NCI-H187 treated with DMSO at 0.1 percent for 48 hours (cell line): ENCODE measurements around the gene HOXA6.

ENCODE experiments used
- DNase-seq: peaks from one replicate; lab custom pipeline; 2025; lab: John Stamatoyannopoulos, UW

HOXA6 gene

DNA sequence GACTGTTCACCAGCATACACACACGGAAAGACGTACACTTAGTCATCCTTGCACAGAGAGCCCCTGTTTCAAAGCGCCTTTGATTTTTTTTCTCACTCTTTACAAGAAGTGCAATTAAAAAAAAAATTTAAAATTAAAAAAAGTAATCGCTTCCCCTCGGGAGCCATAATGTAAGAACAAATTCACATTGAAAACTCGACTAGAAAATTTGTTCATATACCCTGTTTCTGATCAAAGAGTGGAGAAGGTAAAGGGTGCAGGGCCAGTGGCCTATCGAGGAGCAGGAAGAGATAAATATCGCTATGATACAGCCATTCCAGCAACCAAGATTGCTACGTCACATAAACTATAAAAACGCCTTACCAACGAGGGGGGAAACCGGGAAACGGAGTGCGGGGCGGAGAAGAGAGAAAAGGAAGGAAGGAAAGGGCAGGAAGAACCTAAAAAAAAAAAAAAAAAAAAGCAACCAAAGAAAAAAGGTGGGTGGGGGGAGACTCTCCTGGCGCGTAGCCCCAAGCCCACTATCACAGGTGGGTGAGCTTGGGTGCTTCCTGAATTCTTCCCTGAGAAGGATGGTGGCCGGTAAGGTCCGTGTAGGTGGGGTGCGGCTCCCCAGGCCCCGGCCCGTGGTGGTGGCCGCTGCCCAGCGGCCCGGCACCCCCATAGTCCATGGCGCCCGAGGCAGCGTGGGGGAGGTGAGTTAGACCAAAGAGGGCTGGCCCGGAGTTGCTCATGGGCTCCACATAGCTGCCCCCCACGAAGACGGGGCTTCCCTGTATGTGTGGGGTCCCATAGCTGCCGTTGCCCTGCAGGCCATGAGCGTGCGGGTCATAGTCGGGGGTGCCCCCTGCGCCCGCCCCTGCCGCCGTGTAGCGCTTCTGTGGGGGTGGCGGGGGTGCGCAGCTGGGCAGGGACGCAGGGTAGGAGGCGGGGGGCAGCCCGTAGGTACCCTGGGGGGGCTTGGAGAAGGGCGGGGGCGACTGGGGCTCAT is 39.9 kb downstream of the HOXA6 start:
- DNase-seq: no peak

DNA sequence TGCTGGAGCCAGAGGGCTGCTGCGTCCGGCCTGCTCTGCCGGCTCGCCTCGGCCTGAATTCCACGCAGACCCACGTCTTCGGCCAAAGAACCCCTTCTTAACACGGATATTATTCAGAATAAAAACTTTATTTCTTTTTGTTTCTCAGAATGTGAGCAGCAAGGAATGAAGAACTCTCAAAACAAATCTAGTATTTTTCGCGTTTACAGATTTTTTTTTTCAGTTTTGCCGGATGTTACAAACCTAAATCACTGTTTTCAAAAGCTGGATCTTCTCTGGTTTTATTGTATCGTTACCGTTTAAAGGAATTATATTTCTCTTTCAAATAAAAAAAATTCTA is 40.7 kb downstream of the HOXA6 start:
- no peak for DNase-seq

DNA sequence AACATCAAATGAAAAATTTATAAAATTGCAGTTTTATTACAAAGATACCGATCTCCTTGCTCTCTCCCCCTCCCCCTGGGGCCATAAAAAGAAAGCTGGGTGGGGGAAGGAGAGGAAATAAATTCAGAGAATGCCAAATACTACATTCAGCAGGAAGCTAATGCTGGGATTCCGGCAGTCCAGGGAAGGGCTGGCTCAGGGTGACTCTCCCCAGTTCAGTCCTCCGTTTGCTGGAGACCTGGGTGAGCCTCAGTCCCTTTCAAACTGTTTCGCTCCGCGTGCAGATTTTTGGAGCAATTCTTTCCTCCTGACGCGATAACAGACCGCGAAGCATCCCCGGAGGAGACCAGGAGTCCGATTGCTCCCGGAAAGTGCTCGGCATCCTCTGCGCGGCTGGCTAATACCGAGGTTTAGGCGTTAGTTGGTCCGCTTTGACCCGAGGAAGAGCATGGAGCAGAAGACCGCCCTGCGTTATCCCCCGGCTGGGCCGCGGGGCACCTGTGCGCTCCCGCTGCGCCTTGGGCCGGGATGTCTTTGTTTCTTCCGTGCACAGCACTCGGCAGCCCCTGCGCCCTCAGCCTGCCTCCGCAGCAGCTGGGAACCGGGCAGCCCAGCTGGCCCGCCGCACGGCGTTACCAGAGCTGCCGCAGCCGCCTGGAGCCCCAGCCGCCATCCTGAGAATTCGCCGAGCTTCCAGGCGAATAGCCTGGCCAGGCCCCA is 41.2 kb downstream of the HOXA6 start:
- no peak for DNase-seq

DNA sequence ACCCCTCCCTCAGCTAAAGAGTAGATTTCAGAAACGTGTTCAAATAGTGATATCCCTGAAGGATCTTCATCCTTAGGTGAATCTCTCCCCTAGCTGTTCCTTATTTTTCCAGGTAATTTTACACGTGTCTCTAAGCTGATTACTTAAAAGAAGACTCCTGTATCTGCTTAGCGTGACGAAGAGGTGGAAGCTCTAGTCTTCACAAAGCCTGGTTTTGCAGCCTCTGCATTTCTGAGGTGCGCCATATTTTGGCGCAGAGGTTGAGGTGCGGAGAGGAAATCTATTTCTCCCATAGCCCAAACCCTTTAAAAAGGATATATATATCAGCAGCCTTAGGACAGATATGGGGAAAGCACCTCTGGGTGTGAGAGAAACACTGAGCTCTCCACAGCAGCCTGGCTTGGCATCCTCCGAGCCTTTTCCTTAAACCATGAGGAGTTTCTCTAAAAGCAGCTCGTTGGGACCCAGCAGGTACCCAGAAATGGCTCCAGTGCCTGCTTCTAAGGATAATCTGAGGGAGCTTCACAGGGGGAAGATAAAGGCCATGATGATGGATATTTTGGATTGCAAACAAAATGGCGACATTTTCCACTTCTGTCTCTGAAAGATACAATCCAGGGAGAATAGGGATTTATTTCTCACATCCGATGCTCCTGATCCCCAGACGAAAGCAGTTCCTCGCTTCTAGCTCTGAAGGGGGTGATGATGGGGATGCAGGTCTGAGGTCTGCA is 42.1 kb downstream of the HOXA6 start:
- DNase-seq: no peak

DNA sequence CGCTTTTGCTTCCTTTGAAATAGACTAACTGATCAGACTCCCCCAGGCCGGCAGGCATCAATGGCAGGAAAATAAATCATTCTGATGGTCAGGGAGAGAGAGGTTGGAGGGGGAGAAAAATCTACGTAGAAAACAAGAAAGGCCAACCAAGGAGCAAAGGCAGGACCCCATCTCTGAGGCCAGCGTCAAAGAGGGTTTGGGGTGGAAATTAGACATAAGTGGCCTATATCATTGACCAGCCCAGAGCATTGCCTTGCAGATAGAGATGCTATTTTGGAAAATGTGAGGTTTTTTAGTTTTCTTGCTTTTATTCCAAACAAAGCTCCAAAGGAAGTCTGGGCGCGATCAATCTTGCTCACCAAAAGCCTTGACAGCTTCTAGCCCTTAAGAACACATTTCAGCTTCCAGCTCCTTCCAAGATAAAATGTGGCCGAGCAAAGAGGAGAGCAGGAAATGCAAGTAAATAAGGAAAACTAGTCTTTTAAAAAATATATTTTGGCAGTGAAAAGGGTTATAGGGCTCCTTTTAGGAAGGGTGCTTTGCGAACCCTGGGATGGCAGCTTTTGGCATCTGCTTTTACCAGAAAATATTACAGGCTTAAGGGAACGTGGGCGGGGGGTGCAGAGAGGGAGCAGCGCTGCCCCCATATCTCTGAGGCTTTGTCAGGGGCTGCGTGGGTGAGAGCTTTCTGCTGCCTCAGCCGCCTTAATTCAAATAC is 43.1 kb downstream of the HOXA6 start:
- no peak for DNase-seq

DNA sequence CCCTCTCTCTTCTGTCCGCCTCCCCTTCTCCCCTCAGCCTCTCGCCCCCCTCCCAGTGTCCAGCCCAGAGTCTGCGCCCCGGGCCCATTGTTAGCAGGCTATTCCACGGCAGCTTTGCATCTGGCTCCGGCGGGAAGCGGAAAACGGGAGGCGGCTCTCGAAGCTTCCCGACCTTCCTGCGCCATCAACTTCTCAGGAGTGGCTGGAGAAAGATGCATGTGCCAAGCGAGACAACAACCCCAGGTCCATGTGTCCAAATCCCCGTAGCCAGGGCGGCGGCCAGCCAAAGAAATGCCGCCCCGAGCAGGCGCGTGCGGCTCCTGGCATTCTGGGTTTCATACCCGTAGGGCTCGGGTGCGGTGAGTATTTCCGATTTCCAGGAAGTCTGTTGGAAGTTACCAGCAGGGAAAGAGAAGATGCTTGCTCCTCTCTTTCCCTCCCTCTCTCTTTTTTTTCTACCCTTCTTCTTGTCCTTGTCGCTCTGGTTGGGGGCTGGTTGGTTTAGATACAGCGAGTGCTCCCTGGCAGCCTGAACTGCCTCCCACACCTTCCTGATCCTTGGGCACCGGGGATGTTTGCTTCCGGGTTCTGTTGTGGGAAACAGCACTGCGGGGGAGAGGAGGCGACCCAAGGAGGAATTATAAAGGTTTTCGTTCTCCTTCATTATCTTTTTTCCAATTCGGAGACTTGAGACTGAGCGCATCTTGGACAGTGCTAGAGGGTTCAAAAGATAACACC is 43.9 kb downstream of the HOXA6 start:
- DNase-seq: no peak

DNA sequence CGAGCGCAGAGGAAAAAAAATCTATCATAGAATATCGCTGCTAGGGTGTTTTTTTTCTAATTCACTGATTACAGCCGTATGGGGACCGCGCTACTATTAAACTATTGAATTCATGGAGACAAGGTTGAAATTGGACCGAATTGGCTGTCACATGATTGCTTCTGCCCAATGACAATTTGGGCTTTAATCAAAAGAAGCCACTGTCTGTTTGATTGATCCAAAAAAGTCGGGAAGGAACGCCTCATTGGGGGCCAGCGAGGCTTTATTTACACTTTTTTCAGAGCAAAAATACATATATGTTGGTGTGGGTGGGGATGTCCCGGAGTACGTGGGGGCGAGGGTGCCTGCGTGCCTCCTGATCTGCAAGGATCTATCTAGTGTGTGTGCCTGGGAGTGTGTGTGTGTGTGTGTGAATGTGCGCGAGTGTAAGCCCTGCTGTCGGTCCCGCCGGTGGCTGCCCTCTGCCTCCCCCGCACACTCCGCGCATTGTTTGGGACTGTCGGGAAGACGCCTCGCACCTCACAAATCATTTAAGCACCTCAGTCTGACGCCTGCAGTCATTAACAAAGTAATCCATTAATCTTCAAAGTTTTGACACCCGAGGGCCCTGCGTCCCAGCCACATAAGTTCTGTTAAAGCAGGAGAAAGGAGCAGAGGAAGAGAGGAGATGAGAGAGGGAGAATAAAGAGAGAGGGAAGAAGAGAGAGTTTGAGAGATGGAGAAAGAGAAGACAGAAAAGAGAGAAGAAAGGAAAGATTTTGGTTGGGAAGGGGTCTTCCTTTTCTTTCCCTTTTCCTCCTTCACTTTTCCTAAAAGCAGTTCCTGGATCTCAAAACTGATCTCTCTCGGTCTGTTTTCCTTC is 44.8 kb downstream of the HOXA6 start, which contains the start of gene HOXA2:
TSS of gene HOXA2 (minus strand) at position 103 of the 862 bp plus-strand sequence. CDS start 183 bp downstream, outside the sequence.
- DNase-seq: no peak

DNA sequence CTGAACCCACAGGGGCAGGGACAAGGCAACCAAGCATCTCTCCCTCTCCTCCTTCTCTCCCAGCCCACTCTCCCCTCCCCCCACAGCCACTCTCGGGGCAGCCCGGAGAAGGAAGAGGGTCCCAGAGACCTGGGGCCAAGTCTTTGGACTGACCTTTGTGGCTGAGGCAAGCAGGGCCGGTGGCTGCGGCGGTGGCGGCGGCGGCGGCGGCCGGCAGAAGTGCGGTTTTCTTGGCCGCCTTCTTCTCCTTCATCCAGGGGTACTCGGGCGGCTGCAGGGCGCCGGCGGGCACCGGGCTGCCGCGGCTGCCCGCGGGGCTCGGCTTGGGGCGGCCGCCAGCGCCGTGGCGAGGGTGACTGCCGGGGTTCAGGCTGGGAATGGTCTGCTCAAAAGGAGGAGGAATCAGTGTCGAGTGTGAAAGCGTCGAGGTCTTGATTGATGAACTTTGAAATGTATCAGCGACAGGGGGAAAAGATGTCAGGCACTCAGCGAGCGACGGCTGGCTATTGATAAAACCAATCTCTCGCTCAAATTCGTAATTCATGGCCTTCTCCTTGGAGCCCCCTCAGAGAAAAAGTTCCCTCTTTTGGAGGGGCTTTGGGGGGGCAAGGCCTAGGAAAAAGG is 45.5 kb downstream of the HOXA6 start:
- no peak for DNase-seq

DNA sequence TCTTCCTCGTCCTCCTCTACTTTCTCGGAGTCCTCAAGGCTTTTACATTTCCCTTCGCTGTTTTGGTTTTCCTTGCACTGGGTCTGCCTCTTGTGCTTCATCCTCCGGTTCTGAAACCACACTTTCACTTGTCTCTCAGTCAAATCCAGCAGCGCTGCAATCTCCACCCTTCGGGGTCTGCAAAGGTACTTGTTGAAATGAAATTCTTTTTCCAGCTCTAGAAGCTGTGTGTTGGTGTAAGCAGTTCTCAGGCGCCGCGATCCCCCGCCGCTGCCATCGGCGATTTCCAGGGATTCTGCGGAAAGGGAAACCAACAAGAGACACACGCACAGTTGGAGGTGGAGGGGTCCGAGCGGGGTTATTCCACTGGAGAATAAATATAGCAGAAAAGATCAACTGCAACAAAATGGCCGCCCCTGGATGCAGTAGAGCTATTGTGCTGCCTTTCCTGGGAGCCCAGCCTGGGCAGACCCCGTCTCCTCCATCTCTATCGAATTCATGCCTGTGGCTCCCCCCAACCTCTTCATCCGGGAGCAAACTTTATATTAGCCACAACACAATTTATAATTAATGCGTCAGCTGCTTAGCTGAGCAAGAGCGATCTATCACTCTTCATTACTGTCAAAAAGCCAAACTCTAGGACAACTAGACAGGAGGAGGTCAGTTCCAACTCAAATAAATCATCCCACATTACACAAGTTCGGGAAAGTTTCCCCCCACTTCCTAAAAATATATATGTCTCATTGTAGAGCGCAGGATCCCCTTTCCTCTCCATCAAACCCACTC is 46.2 kb downstream of the HOXA6 start:
- no peak for DNase-seq

DNA sequence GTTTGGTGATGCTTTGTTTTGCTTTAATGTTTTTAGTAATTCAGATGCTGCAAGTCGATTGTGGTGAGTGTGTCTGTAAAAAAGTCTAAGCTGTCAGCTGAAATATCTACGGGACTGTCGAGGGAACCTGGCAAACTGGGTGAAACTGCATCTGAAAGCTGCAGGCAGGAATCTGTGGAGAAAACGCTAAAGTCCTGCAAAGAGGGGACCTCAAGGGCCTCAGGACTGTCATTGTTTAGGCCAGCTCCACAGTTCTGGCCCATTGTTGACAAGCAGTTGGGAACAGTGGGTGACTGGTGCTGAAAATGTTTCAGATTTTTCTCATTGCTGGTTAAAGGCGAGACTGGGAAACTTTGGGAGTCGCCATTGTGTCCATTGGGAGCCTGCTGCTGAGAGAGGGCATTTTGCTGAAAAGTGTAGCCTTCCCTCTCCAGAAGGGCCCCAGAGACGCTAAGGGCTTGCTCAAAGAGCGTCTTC is 46.8 kb downstream of the HOXA6 start:
- no peak for DNase-seq

DNA sequence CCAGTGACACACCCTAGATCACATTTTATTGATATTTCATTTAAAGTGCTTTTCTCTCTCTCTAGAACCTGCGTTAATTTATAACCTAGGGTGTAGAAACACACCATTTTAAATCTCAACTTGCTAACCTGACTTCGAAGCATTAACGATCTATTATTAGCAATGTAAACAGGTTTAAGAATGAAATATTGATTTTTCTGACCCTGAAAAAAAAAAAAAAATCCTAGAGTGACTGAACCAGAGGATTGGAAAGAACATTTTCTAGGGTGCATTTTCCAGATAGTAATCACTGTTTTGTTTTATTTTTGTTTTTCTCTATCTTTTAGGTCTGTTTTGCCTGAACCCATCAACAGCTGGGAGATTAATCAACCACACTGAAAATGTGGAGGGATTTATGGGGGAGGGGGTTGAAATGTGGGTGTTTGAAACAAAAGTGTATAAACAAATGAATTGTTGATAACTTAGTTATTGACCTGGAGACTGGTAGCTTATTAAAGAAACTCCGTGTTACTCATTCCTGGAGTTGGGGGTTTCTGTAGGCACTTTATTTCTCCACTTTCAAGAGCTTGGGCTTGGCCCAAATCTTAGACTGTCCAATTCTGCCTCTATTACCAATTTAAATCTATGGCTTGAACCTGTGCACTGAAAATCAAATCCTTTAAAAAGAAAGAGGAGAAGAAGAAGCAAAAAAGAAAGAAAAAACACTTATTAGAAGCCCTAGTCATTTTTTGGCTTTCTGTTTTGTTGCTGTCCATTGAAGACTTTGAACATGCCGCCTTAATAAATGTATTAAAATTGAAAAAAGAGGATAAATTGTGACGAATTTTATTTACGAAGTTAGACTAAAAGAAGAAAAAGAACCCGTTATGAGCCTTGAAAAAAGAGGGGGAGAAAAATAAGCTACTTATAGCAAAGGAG is 47.9 kb downstream of the HOXA6 start:
- DNase-seq: no peak

DNA sequence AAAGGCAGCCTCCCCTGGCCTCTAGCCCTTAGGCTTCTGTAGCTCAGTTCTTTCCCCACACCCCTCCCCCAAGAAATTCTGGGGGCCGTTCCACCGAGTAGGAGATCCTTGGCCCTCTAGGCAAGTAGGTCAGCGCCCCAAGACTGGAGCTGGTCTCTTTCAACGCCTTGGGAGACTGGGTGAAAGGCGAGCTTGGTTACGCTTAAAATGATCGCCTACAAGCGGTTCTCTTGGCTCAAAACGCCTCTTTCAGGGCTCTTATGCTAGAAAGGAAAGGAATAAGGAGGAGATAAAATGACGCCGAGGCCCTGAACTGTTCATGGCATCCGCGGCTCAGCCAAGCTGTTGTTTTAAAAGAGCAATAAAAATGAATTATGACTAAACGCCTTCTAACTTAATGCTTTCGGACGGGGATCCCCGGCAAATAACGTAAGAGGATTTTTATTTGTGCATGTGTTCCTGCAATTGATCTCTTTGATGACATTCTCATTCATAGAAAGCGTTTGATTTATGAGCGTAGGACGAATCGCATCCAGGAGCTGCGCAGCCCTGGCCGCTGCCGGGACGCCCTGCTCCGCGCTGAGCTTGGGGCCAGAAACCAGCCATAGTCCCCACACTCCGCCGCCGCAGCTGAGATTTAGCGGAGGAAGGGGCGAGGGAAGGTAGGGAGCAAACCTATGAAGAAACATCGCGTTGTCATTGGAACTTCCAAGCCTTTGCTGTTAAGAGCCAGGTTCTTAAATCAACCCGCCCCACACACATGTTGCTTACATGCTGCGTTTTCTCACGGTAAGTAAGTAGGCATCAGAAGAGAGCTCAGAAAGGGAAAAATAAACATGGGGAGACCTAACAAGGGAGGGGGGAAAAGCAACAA is 48.8 kb downstream of the HOXA6 start:
- no peak for DNase-seq

DNA sequence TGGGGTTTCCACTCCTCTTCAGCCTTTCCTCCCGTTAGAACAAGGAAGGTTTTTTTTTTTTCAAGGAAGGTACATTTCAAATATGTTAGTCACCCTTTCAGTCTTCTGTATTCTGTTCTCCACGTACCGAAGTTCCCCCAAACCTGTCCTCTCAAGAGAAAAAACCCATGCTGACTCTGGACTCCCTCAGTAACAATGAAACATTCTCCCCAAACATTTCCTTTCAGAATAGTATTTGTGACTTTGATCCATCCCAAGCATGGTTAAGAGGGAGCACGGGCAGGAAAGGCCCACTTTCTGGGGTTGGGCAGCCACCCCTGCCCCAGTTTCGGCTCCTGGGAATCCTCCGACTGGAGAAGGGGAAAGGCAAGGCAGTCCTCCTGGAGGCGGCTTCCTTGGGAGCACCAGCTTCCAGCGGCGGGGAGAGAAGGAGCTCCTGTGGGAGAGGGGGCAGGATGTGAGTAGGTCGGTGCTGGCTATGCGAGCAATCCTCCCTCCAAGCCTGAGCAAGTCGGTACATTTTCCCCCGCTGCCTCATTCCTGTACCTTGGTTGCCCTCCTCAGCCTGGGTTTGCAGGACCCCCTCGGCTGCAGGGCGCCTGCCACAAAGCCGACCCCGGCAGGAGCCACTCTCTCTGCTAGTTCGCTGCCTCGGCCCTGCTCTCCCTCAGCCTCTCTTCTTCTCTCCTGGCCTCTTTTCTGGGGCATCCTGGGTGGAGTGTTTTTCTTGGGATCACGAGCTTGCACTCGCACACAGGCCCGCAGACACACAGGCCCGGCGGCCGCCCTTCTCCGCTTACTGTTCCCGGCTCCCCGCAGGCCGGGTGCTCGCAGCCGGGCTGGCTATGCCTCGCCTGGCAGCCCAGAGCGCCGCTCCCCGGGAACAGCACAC is 49.6 kb downstream of the HOXA6 start:
- DNase-seq: no peak

DNA sequence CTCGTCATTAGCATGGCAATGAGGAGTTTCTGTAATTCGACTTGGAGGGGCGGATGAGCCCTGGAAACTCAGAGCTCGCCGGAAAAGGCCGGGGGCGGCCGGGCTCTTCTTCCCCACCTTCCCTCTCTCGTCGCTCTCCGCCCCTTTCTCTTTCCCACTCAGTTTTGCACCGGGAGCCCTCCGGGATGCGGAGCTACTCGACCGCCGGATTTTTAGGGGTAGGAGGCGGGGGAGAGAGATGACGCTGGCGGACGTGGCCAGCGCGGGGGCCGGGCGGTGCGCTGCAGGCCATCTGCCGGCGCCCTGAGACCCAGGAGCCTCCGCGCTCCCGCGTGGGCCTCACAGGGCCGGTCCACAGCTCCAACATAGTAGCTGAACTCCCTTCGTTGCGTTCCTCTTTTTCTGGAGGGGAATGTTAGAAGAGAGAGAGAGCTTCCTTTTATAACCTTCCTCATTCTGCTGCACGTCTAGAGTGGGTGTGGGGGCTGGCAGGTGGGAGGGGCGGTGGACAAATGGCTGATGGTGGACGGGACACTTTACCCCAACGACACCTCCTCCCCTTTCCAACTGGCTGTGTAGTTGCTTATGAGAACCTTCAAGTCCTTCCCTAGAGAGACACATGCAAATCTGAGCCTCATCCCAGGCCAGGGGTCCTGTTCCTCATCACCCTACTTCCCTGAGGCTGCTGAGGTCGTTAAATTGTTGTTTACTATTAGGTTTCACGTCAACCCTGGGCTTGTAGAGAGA is 50.6 kb downstream of the HOXA6 start:
- no peak for DNase-seq
